HCT116 (cell line): Measurements from ENCODE around the gene P2RX1. TPM values are rescaled to one million over a fixed set of nuclear protein-coding genes. Genes with fewer than 3 reads are reported as not detected.

Experiments
- ATAC-seq: fragments of 200-7000 bp; cut with Tn5 transposase; 2 replicates; pipeline ENCODE4 v1.9.1; 2020; ENCODE audit warnings: mild to moderate bottlenecking, moderate library complexity
- BruUV-seq: library from RNA; stranded (reverse); fragments of 400-500 nt; replicated peaks from 2 replicates; lab custom pipeline; 2021; lab: Mats Ljungman, UMichigan
- CTCF ChIA-PET: fragments of 300-600 bp; sonication (Branson Sonifier 250); formaldehyde crosslinking; loops from one replicate; lab custom pipeline; 2021; ENCODE audit warnings: antibody characterized with exemption; lab: Charles Lee
- POLR2A ChIA-PET: fragments of 300-600, 350-600 bp; sonication (Branson Sonifier 250); formaldehyde crosslinking; loops from one replicate; lab custom pipeline; 2021; ENCODE audit warnings: antibody characterized with exemption; lab: Charles Lee
- RAD21 ChIA-PET, 2 experiments: fragments of 300-600 bp; sonication (Branson Sonifier 250); formaldehyde crosslinking; loops; one replicate each; lab custom pipeline; 2023; ENCODE audit warnings: low total read pairs in 2 of 2; ENCODE audit not compliant: uncharacterized antibody in 2 of 2, unreplicated experiment in 2 of 2, low non-redundant PET in 1 of 2; lab: Charles Lee
- DNase-seq: peaks from one replicate; pipeline ENCODE4 v3.0.0-alpha.2; 2010; ENCODE audit warnings: low read depth, low spot score
- H2AFZ ChIP-seq: fragments of 200-600 bp; shearing (Covaris generic), sonication (generic); 2 replicates; pipeline ENCODE4 v1.6.1; 2017; ENCODE audit warnings: low read depth, mixed run types, mixed read lengths, antibody characterized with exemption, low read length; ENCODE audit not compliant: poor library complexity, severe bottlenecking
- H3K27ac ChIP-seq: 2 replicates; pipeline ENCODE4 v1.5.1; 2012; ENCODE audit warnings: low read depth, low read length
- H3K27me3 ChIP-seq: fragments of 200-600 bp; sonication (generic); 2 replicates; pipeline ENCODE4 v1.6.1; 2016; ENCODE audit warnings: mixed run types, low read length, mixed read lengths; ENCODE audit not compliant: insufficient read depth
- H3K36me3 ChIP-seq, 2 experiments: fragments of 200-500 bp in 1 of 2; fragments of 200-600 bp in 1 of 2; sonication (Bioruptor generic) in 1 of 2; sonication (generic) in 1 of 2; 2 replicates each; pipeline versions ENCODE4 v1.5.1 to v1.6.1; 2014 to 2016; ENCODE audit warnings: low read length in 2 of 2, inconsistent platforms in 1 of 2, mixed read lengths in 1 of 2, mixed run types in 1 of 2; ENCODE audit not compliant: insufficient read depth in 2 of 2, control insufficient read depth in 1 of 2
- H3K4me1 ChIP-seq, 2 experiments: fragments of 200-600 bp in 1 of 2; sonication (generic) in 1 of 2; 2 replicates each; pipeline versions ENCODE4 v1.5.1 to v1.6.1; 2012 to 2017; ENCODE audit warnings: low read length in 2 of 2, inconsistent platforms in 1 of 2, mild to moderate bottlenecking in 1 of 2, mixed read lengths in 1 of 2, mixed run types in 1 of 2, moderate library complexity in 1 of 2; ENCODE audit not compliant: insufficient read depth in 2 of 2, control insufficient read depth in 1 of 2
- H3K4me2 ChIP-seq: fragments of 200-600 bp; sonication (generic); 2 replicates; pipeline ENCODE4 v1.6.1; 2017; ENCODE audit warnings: mixed run types, low read length, mixed read lengths
- H3K4me3 ChIP-seq, 2 experiments: fragments of 200-600 bp in 1 of 2; sonication (generic) in 1 of 2; replicated peaks in 1 of 2; 2 replicates each; pipeline ENCODE4 v1.5.1; 2011 to 2016; ENCODE audit warnings: low read length in 2 of 2, control low read depth in 1 of 2, low read depth in 1 of 2, mild to moderate bottlenecking in 1 of 2, mixed read lengths in 1 of 2, mixed run types in 1 of 2
- H3K79me2 ChIP-seq: fragments of 200-600 bp; sonication (generic); 2 replicates; pipeline ENCODE4 v1.6.1; 2017; ENCODE audit warnings: mild to moderate bottlenecking, mixed run types, low read length, moderate library complexity, mixed read lengths; ENCODE audit not compliant: insufficient read depth
- H3K9ac ChIP-seq: fragments of 200-600 bp; sonication (generic); 2 replicates; pipeline ENCODE4 v1.6.1; 2016; ENCODE audit warnings: low read length, mixed read lengths
- H3K9me2 ChIP-seq: fragments of 200-600 bp; sonication (generic), shearing (Covaris generic); 2 replicates; pipeline ENCODE4 v1.6.1; 2017; ENCODE audit warnings: mixed run types, mild to moderate bottlenecking, moderate library complexity; ENCODE audit not compliant: insufficient read depth
- H3K9me3 ChIP-seq, 2 experiments: fragments of 200-500 bp in 1 of 2; fragments of 200-600 bp in 1 of 2; sonication (Bioruptor generic) in 1 of 2; sonication (generic) in 1 of 2; 2 replicates each; pipeline ENCODE4 v1.6.1; 2014 to 2017; ENCODE audit warnings: low read length in 2 of 2, mixed read lengths in 2 of 2, inconsistent platforms in 1 of 2, low read depth in 1 of 2, mild to moderate bottlenecking in 1 of 2, mixed run types in 1 of 2, moderate library complexity in 1 of 2; ENCODE audit not compliant: control insufficient read depth in 1 of 2, insufficient read depth in 1 of 2
- H4K20me1 ChIP-seq: fragments of 200-600 bp; sonication (generic), shearing (Covaris generic); 2 replicates; pipeline ENCODE4 v1.6.1; 2017; ENCODE audit warnings: mixed run types, mild to moderate bottlenecking, moderate library complexity; ENCODE audit not compliant: insufficient read depth
- CBX3 ChIP-seq: IDR thresholded peaks from 2 replicates; pipeline ENCODE4 v1.6.1; 2012; ENCODE audit warnings: low read depth
- EGR1 ChIP-seq: IDR thresholded peaks from 2 replicates; pipeline ENCODE4 v1.6.1; 2012; ENCODE audit warnings: low read depth
- EZH2 ChIP-seq: fragments of 200-600 bp; sonication (generic); IDR thresholded peaks from 2 replicates; pipeline ENCODE4 v1.6.1; 2017; ENCODE audit warnings: antibody characterized with exemption, mixed run types
- JUND ChIP-seq: IDR thresholded peaks from 2 replicates; pipeline ENCODE4 v1.6.1; 2012
- RAD21 ChIP-seq: IDR thresholded peaks from 2 replicates; pipeline ENCODE4 v1.6.1; 2012; ENCODE audit warnings: low read depth, mild to moderate bottlenecking
- REST ChIP-seq: IDR thresholded peaks from 2 replicates; pipeline ENCODE4 v1.6.1; 2012; ENCODE audit warnings: low read depth
- SIN3A ChIP-seq: IDR thresholded peaks from 2 replicates; pipeline ENCODE4 v1.6.1; 2012; ENCODE audit warnings: low read depth
- TCF7L2 ChIP-seq: IDR thresholded peaks from 2 replicates; pipeline ENCODE4 v1.7.0; 2011; ENCODE audit warnings: borderline replicate concordance, inconsistent platforms; ENCODE audit not compliant: insufficient read depth, insufficient read length; ENCODE audit errors: extremely low read depth
- ZBTB33 ChIP-seq: IDR thresholded peaks from 2 replicates; pipeline ENCODE4 v1.6.1; 2011; ENCODE audit warnings: mild to moderate bottlenecking, low read length, moderate library complexity; ENCODE audit not compliant: insufficient replicate concordance; ENCODE audit errors: extremely low read depth
- ZFX ChIP-seq: fragments of 450-650 bp; IDR thresholded peaks from 2 replicates; pipeline ENCODE4 v1.6.1; 2017
- intact Hi-C: fragments of 100-400 bp; cut with micrococcal nuclease; formaldehyde crosslinking; loops from 2 replicates; pipeline ENCODE4 v1.10.0; 2022
- total RNA-seq: library from RNA; stranded (reverse); gene quantifications from one replicate; pipeline ENCODE4 v1.2.1, GENCODE V29; 2021; ENCODE audit not compliant: unreplicated experiment
- TF ChIP-seq, protein P1 (sequence below), 3 experiments: fragments of 200-600 bp in 1 of 3; sonication (generic) in 1 of 3; IDR thresholded peaks in 2 of 3; conservative IDR thresholded peaks in 1 of 3; 2 replicates each; pipeline ENCODE4 v1.5.1; 2012 to 2017; ENCODE audit warnings: low read depth in 2 of 3, low read length in 2 of 3, antibody characterized with exemption in 1 of 3, borderline replicate concordance in 1 of 3, control low read depth in 1 of 3, mild to moderate bottlenecking in 1 of 3, mixed read lengths in 1 of 3, mixed run types in 1 of 3, moderate library complexity in 1 of 3; ENCODE audit not compliant: insufficient read depth in 1 of 3

The P2RX1 gene
- total RNA-seq, 1 experiment from 2014 or later = not detected

DNA sequence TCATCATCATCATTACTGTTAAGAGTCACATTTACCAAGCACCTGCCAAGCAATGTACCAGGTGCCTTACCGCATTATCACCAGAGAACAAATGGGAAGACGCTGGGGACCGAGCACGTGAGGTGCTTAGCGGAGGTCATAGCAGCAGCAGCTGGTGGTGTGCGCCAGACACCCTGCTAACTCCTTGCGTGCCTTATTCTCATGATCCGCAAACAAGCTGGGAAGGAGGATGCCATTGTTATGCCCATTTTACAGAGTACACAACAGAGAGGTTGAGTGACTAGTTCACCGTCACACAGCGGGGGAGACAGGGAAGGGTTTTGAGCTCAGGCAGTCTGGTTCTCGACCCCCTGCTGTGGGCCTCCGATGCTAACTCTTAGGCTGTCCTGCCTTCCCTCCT lies 40.7 kb upstream of the P2RX1 start:
- intact Hi-C loops = no loop called here
- Histone ChIP-seq H3K27ac (no peak overlapping the region), H3K9me3 (no peaks in the 10 kb centered on the region), H3K36me3 (no peaks in the 10 kb centered on the region), H3K4me3 (no peak overlapping the region), H3K4me1 (peaks cover 12 to 18% of the 10 kb centered on the region in 2 experiments), H3K4me2 (no peak overlapping the region), H3K9me2 (no peaks in the 10 kb centered on the region)
- RAD21 ChIA-PET = no interaction called here
- no peak for DNase-seq
- TF ChIP-seq RAD21 = no peak
- no peak for TF ChIP-seq CBX3
- no peak for TF ChIP-seq JUND
- TF ChIP-seq EGR1 = no peak
- no peak for TF ChIP-seq ZBTB33
- no peak for TF ChIP-seq EZH2
- no peak for TF ChIP-seq REST
- TF ChIP-seq, protein P1, sequence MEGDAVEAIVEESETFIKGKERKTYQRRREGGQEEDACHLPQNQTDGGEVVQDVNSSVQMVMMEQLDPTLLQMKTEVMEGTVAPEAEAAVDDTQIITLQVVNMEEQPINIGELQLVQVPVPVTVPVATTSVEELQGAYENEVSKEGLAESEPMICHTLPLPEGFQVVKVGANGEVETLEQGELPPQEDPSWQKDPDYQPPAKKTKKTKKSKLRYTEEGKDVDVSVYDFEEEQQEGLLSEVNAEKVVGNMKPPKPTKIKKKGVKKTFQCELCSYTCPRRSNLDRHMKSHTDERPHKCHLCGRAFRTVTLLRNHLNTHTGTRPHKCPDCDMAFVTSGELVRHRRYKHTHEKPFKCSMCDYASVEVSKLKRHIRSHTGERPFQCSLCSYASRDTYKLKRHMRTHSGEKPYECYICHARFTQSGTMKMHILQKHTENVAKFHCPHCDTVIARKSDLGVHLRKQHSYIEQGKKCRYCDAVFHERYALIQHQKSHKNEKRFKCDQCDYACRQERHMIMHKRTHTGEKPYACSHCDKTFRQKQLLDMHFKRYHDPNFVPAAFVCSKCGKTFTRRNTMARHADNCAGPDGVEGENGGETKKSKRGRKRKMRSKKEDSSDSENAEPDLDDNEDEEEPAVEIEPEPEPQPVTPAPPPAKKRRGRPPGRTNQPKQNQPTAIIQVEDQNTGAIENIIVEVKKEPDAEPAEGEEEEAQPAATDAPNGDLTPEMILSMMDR (IDR thresholded peaks at IDR 0.05 in 2 of 3, conservative IDR thresholded peaks at IDR 0.05 in 1 of 3; ENCODE audit: borderline replicate concordance in 1 of 3, insufficient read depth in 1 of 3, low read depth in 2 of 3, low read length in 2 of 3) = no peak
- no peak for TF ChIP-seq TCF7L2
- TF ChIP-seq SIN3A = no peak
- no peak for TF ChIP-seq ZFX
- TF ChIP-seq, all 23 proteins: peak for 0
- Histone ChIP-seq H3K79me2 (no peaks in the 10 kb centered on the region), H3K9ac (no peak overlapping the region), H4K20me1 (no peaks in the 10 kb centered on the region), H3K27me3 (no peaks in the 10 kb centered on the region), H2AFZ (no peak overlapping the region)
- ChIA-PET POLR2A (no interaction called here), CTCF (no interaction called here)
- no TSS peak for BruUV-seq
- ATAC-seq = no peak
